Lower leg skin (tissue), 4 donors: ENCODE results near the gene CSTF2. TPM values are rescaled to one million over a fixed set of nuclear protein-coding genes. Genes with fewer than 3 reads are reported as not detected.

Experiments used
- DNase-seq, 2 donors: peaks; one replicate each; pipeline ENCODE4 v3.0.0-alpha.2; 2019; ENCODE audit warnings: low spot score in 2 of 2
- H3K4me3 ChIP-seq: fragments of 200-600 bp; sonication (generic); 2 replicates; pipeline ENCODE4 v1.5.1; 2017; ENCODE audit warnings: mild to moderate bottlenecking, low read depth; ENCODE audit not compliant: poor library complexity, severe bottlenecking
- CTCF ChIP-seq, 3 donors: fragments of 450-650 bp; IDR thresholded peaks; one replicate each; pipeline ENCODE4 v1.5.1; 2016; ENCODE audit warnings: antibody characterized with exemption in 3 of 3, mild to moderate bottlenecking in 3 of 3, moderate library complexity in 2 of 3
- POLR2A ChIP-seq, 2 donors: fragments of 450-650 bp; IDR thresholded peaks; one replicate each; pipeline ENCODE4 v1.6.1; 2016 to 2017; ENCODE audit warnings: antibody characterized with exemption in 2 of 2, mild to moderate bottlenecking in 1 of 2, moderate library complexity in 1 of 2
- WGBS, 2 donors: methylation state at CpG; one replicate each; pipeline ENCODE4 v1.1.5; 2018; 5-methylcytosine and 5-hydroxymethylcytosine counted together
- intact Hi-C: fragments of 100-400 bp; cut with DNase I; formaldehyde crosslinking; loops from one replicate; pipeline ENCODE4 v1.15.0; 2023; ENCODE audit warnings: low total_unique reads
- total RNA-seq, 4 donors: library from RNA; depleted of rRNA; stranded (reverse); fragments of >200 nt; gene quantifications; one replicate each; pipeline ENCODE4 v1.1.0, GENCODE V29; 2016

The CSTF2 gene
- total RNA-seq, 4 donors from 2014 or later: 8.0 to 10.9 (median 10.6) TPM

GRCh38 chrX:100863326-100863864 lies 43.2 kb downstream of the CSTF2 start:
- intact Hi-C loops: no loop called here
- no peak overlapping the region for H3K4me3 ChIP-seq
- TF ChIP-seq POLR2A (IDR thresholded peaks at IDR 0.05) (no peak), CTCF (IDR thresholded peaks at IDR 0.05) (no peak)
- no peak for DNase-seq
- WGBS, 2 donors: 54 to 92% methylated on average over 6 of the region's 6 CpGs

- TF ChIP-seq CTCF (IDR thresholded peaks at IDR 0.05): no peak
- TF ChIP-seq POLR2A (IDR thresholded peaks at IDR 0.05): no peak
- intact Hi-C loops: no loop called here
- 53 to 57% methylated on average over 2 of the region's 2 CpGs for WGBS, 2 donors
- no peak for DNase-seq
- no peak overlapping the region for H3K4me3 ChIP-seq
These were observed 44.6 kb downstream of the CSTF2 start for GRCh38 chrX:100864657-100865391.

- intact Hi-C loops: no loop called here
- no peak for TF ChIP-seq POLR2A (IDR thresholded peaks at IDR 0.05)
- TF ChIP-seq CTCF (IDR thresholded peaks at IDR 0.05): no peak
- WGBS, 2 donors: 74 to 75% methylated on average over 2 of the region's 2 CpGs
- H3K4me3 ChIP-seq: no peak overlapping the region
- no peak for DNase-seq
These were observed 48.1 kb downstream of the CSTF2 start for GRCh38 chrX:100868273-100868672.

- WGBS, 2 donors: 67 to 72% methylated on average over 5 of the region's 5 CpGs
- TF ChIP-seq CTCF (IDR thresholded peaks at IDR 0.05) (no peak), POLR2A (IDR thresholded peaks at IDR 0.05) (no peak)
- intact Hi-C loops: no loop called here
- no peak overlapping the region for H3K4me3 ChIP-seq
- DNase-seq: no peak
These were observed 50.3 kb downstream of the CSTF2 start for GRCh38 chrX:100870527-100870926.

GRCh38 chrX:100871594-100872560 lies 51.7 kb downstream of the CSTF2 start:
- intact Hi-C loops: no loop called here
- 67 to 72% methylated on average over 9 of the region's 9 CpGs for WGBS, 2 donors
- H3K4me3 ChIP-seq: no peak overlapping the region
- no peak for DNase-seq
- TF ChIP-seq POLR2A (IDR thresholded peaks at IDR 0.05) (no peak), CTCF (IDR thresholded peaks at IDR 0.05) (no peak)
